Endothelial cell (in vitro differentiated cells): ENCODE data around the gene SERPINB13. TPM values are rescaled to one million over a fixed set of nuclear protein-coding genes. Genes with fewer than 3 reads are reported as not detected.

Experiments
- DNase-seq: peaks from one replicate; pipeline ENCODE4 v3.0.0; 2021; ENCODE audit warnings: low spot score
- H3K27ac Mint-ChIP-seq: one replicate; pipeline ENCODE4 v1.8.0; 2021; ENCODE audit warnings: mixed read lengths, inconsistent platforms; ENCODE audit not compliant: unreplicated experiment
- H3K27me3 Mint-ChIP-seq: one replicate; pipeline ENCODE4 v1.8.0; 2021; ENCODE audit warnings: mild to moderate bottlenecking, moderate library complexity, mixed read lengths, inconsistent platforms; ENCODE audit not compliant: unreplicated experiment
- H3K36me3 Mint-ChIP-seq: one replicate; pipeline ENCODE4 v1.8.0; 2021; ENCODE audit warnings: mild to moderate bottlenecking, low read depth, mixed read lengths, inconsistent platforms; ENCODE audit not compliant: unreplicated experiment
- H3K4me1 Mint-ChIP-seq: one replicate; pipeline ENCODE4 v1.8.0; 2021; ENCODE audit warnings: mild to moderate bottlenecking, mixed read lengths, inconsistent platforms; ENCODE audit not compliant: unreplicated experiment
- H3K4me3 Mint-ChIP-seq: one replicate; pipeline ENCODE4 v1.8.0; 2021; ENCODE audit warnings: mild to moderate bottlenecking, mixed read lengths, inconsistent platforms; ENCODE audit not compliant: unreplicated experiment
- H3K9me3 Mint-ChIP-seq: one replicate; pipeline ENCODE4 v1.8.0; 2021; ENCODE audit warnings: mixed read lengths, inconsistent platforms; ENCODE audit not compliant: unreplicated experiment
- total RNA-seq: library from RNA; stranded (reverse); fragmentation: NEBNext Ultra II Directional; extraction: Animal tissue kit (Norgen Biotek cat#: 25700); gene quantifications from one replicate; pipeline ENCODE4 v1.2.1, GENCODE V29; 2021; ENCODE audit not compliant: unreplicated experiment
- TF ChIP-seq, protein P1 (sequence below): fragments of 200-600 bp; sonication (generic); IDR thresholded peaks from one replicate; pipeline ENCODE4 v1.5.0; 2021; ENCODE audit warnings: antibody characterized with exemption; ENCODE audit not compliant: unreplicated experiment

Gene SERPINB13
- total RNA-seq, 1 donor from 2014 or later = not detected

DNA sequence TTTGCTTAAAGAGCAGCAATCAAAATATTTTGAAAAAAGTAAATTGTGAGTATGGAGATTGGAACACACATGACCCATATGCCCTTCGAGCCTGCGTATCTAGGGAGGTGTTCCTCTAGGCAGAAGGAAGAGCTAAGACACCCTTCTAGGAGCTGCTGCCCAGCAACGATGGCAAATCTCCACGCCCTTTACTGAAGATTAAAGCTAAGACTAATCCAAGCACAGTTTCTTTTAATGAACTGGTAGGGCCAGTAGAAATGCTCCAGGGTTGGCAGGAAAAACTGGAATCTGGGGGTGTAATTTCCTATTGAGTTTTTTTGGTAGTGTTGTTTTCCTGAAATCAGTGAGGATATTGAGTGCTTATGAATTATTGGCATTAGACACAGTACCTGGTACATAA, 712 bp upstream of the SERPINB13 start:
- no peak overlapping the region for H3K27ac Mint-ChIP-seq
- H3K36me3 Mint-ChIP-seq = no peaks in the 10 kb centered on the region
- H3K27me3 Mint-ChIP-seq = peaks cover 5% of the 10 kb centered on the region
- TF ChIP-seq, protein P1, sequence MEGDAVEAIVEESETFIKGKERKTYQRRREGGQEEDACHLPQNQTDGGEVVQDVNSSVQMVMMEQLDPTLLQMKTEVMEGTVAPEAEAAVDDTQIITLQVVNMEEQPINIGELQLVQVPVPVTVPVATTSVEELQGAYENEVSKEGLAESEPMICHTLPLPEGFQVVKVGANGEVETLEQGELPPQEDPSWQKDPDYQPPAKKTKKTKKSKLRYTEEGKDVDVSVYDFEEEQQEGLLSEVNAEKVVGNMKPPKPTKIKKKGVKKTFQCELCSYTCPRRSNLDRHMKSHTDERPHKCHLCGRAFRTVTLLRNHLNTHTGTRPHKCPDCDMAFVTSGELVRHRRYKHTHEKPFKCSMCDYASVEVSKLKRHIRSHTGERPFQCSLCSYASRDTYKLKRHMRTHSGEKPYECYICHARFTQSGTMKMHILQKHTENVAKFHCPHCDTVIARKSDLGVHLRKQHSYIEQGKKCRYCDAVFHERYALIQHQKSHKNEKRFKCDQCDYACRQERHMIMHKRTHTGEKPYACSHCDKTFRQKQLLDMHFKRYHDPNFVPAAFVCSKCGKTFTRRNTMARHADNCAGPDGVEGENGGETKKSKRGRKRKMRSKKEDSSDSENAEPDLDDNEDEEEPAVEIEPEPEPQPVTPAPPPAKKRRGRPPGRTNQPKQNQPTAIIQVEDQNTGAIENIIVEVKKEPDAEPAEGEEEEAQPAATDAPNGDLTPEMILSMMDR = no peak
- no peak for DNase-seq
- H3K4me3 Mint-ChIP-seq = no peak overlapping the region
- H3K9me3 Mint-ChIP-seq = no peaks in the 10 kb centered on the region
- H3K4me1 Mint-ChIP-seq = no peaks in the 10 kb centered on the region

DNA sequence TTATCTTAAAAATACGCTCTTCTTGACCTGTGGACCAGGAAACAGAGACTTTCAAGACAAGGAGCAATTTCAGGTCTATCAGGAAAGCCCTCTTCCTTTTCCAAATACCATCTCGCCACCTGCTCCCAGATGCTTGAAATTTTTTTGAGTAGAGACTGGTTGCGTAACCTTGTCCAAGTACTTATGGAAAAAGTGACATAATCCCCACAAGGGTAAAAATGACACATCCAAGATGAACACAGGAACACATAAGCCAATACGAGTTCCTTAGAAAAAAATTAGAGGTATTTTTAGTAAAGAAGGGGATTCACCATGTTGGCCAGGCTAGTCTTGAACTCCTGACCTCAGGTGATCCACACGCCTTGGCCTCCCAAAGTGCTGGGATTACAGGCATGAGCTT, 1.8 kb downstream of the SERPINB13 start:
- no peak overlapping the region for H3K27ac Mint-ChIP-seq

DNA sequence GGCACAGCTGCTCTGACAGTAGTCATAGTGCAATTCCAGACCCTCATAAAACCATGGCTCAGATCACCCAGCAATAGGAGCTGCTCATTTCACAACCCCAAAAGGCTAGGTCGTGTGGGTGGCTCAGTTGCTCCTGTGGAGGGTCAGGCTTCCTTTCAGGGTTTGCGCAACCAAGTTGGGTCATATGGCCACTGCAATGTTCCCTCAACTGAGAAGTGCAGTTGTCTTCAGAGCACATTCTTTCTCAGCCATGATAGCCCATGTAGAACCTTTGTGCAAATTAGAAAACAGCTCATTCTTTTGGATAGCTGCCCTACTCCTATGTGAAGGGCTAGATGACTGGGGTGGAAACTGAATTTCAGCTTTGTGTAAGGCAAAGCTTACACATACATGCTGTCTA, 3.2 kb downstream of the SERPINB13 start:
- Mint-ChIP-seq H3K27me3 (peaks cover 3% of the 10 kb centered on the region), H3K4me3 (no peak overlapping the region), H3K9me3 (no peaks in the 10 kb centered on the region), H3K27ac (no peak overlapping the region), H3K4me1 (no peaks in the 10 kb centered on the region), H3K36me3 (no peaks in the 10 kb centered on the region)
- no peak for DNase-seq
- TF ChIP-seq, protein P1 = no peak

More for the DNA sequence above, 1.8 kb downstream of the SERPINB13 start:
- TF ChIP-seq, protein P1 = no peak
- Mint-ChIP-seq H3K27me3 (peaks cover 3% of the 10 kb centered on the region), H3K4me3 (no peak overlapping the region), H3K9me3 (no peaks in the 10 kb centered on the region), H3K36me3 (no peaks in the 10 kb centered on the region), H3K4me1 (no peaks in the 10 kb centered on the region)
- no peak for DNase-seq

DNA sequence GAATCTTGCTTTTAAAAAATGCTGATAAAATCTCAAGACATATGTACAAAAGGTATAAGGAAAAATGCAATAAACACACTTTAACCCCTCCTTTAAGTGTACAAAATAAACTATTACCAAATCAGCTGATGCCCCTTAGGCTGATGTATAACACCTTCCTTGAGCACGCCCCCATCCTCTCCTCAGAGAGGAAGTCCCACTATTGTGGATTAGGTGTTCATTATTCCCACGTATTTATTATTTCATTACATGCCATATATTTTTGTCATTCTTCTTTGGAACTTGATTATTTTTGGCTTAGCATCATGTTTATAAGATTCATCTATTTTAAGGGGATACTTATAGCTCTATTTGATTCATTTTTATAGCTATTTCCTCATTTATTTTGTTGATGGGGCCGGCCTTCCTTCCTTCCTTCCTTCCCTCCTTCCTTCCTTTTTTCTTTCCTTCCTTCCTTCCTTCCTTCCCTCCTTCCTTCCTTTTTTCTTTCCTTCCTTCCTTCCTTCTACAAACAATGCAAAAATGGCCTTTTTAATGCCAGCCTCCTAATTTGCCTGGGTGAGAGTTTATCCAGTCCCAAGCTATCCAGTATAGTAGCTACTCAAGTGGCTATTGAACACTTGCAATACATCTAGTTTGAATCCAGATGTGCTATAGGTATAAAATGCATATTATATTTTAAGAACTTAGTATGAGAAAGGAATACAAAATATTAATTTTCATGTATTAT, 4.0 kb downstream of the SERPINB13 start:
- no peak overlapping the region for H3K4me3 Mint-ChIP-seq
- H3K4me1 Mint-ChIP-seq = no peaks in the 10 kb centered on the region
- TF ChIP-seq, protein P1 = no peak

DNA sequence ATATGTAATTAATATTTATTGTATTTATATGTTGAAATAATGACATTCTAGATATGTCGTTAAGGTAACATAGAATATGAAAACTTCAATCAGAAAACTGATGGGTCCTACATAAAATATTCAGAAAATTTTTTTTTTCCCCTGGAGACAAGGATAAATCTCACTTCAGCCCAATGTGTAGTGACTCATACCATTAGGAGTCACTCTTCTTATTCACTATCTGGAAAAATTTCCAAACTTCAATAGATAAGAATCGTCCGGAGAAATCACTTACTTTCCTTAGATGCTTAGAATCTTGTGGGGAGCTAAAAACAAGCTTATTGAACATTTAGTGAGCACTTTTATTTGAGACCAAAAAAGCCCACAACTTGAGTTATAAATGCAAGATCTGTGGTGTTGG, 4.6 kb downstream of the SERPINB13 start:
- Mint-ChIP-seq H3K4me1 (no peaks in the 10 kb centered on the region), H3K27ac (no peak overlapping the region), H3K27me3 (peaks cover 3% of the 10 kb centered on the region), H3K4me3 (no peak overlapping the region), H3K36me3 (no peaks in the 10 kb centered on the region), H3K9me3 (no peaks in the 10 kb centered on the region)
- no peak for DNase-seq
- TF ChIP-seq, protein P1 = no peak

More for the DNA sequence above, 4.0 kb downstream of the SERPINB13 start:
- Mint-ChIP-seq H3K9me3 (no peaks in the 10 kb centered on the region), H3K36me3 (no peaks in the 10 kb centered on the region), H3K27ac (no peak overlapping the region), H3K27me3 (peaks cover 3% of the 10 kb centered on the region)
- no peak for DNase-seq
